ENCODE data around the gene RHBDF1.

DNA sequence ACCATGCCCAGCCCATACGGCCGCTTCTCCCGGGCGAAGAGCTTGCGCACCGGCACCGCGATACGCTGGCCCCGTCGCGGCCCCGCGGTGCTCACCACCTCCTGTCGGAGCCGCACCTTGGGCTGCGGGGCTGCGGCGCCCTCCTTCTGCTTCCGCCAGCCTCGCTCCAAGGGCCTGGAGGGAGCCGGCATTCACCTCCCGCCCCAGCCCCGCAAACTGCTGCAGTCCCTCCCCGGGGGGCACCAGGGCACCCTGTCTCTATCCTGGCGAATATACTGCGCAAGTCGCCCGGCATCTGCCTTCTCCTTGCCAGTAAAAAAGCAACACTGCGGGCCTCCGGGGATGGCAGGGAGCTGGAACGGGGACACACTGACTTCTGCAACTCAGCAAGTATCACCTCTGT is 10.6 kb downstream of the RHBDF1 start:
- TF ChIP-seq CTCF (conservative IDR thresholded peaks at IDR 0.05) (no peak), ZFX (IDR thresholded peaks at IDR 0.05) (no peak)
